ENCODE measurements around the gene BLVRA.
"Not testable (repeated sequence)": the region's sequence is repeated elsewhere in the genome, so short reads cannot be mapped to it uniquely, and the experiment has no call there.

Gene BLVRA

DNA sequence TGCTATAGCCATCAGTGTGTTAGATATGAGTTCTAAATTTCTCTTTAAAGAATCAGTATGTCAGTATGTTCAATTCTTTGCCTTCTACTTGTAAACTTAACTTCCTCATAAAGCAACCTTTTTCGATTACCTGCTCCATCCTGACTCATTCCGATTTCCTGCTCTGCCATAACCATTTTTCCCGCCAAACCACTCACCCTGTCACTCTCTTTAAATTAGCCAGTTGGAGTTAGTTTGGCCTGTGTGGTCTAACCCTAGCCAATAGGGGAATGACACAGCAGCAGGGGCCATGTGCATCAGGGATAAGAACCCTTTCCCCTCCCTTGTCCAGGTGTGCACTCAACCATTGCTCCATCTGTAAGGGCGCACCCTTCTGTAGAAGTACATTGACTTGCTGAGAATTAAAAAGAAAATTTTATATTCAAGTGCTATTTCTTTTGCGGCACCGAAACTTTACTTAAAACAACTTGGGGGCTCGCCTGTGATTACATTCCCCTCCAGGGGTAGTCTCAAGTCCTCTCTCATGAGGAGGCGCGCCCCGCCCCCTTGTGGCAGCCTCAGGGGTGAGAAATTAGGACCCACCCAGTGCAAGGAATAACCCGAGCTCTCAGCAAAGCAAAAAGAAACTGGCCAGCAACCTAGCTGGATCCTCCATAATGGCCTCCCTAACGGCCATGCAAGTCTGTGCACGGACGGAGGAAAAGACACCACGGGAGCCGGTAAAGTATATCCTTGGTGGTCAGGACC, 51.9 kb downstream of the BLVRA start:
- not testable (repeated sequence) for DNase-seq

GRCh38 chr7:43815373-43815772, 56.9 kb downstream of the BLVRA start:
- no peak for DNase-seq

DNA sequence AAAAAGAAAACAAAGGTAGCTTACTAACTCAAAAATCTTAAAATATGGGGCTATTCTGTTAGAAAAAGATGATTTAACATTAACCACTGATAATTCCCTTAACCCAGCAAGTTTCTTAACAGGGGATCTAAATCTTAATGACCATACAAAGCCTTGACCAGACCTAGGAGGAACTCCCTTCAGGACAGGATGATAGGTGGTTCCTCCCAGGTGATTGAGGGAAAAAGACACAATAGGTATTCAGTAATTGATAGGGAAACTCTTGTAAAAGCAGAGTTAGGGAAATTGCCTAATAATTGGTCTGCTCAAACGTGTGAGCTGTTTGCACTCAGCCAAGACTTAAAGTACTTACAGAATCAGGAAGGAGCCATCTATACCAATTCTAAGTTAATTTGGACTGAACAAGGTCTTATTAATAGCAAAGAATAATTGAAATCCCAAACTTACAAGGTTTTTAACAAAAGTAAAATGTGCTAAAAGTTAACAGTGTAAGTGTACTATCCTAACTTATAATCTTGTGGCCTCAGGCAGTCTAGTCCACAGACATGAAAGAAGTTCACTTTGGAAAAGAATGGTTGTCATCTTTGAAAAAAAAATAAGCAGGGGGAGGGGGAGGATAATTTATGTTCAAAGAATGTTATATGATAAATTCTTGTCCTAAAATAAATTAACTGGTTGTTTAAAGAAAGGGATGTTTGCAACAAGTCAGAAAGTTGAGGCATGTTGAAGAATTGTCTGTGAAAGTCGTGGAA, 57.7 kb downstream of the BLVRA start:
- DNase-seq: not testable (repeated sequence)

DNA sequence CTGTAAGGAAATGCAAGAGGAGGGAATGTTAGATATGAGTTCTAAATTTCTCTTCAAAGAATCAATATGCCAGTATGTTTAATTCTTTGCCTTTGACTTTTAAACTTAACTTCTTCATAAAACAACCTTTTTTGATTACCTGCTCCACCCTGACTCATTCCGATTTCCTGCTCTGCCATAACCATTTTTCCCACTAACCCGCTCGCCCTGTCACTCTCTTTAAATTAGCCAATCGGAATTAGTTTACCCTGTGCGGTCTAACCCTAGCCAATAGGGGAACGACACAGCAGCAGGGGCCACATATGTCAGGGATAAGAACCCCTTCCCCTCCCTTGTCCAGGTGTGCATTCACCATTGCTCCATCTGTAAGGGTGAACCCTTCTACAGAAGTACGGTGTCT, 64.9 kb downstream of the BLVRA start:
- not testable (repeated sequence) for DNase-seq

- no peak for DNase-seq
These were observed 65.5 kb downstream of the BLVRA start for GRCh38 chr7:43823941-43824340.

GRCh38 chr7:43824513-43824912, 66.0 kb downstream of the BLVRA start:
- DNase-seq: not testable (repeated sequence)

GRCh38 chr7:43824963-43825362, 66.5 kb downstream of the BLVRA start:
- no peak for DNase-seq

DNA sequence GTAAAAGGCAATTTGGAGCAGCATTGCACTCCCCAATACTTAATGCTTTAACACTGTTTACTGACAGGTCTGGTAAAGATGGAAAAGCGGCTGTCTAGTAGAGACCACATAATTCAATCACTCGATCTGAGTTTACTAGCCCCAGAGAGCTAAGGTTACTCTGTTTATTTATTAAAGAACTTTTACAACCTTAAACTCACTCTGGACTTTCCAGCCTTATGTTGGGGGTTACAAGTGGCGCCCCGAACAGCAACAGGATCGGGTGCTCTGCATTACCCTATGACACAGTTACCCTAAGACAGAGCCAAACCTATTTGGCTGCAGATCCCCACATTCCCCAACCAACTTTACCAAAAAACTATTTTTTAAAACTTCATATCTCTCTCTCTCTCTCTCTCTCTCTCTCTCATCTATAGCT, 66.9 kb downstream of the BLVRA start:
- DNase-seq: no peak

GRCh38 chr7:43830917-43831316, 72.4 kb downstream of the BLVRA start:
- not testable (repeated sequence) for DNase-seq

- no peak for DNase-seq
These were observed 76.2 kb downstream of the BLVRA start for GRCh38 chr7:43834463-43835251.

DNA sequence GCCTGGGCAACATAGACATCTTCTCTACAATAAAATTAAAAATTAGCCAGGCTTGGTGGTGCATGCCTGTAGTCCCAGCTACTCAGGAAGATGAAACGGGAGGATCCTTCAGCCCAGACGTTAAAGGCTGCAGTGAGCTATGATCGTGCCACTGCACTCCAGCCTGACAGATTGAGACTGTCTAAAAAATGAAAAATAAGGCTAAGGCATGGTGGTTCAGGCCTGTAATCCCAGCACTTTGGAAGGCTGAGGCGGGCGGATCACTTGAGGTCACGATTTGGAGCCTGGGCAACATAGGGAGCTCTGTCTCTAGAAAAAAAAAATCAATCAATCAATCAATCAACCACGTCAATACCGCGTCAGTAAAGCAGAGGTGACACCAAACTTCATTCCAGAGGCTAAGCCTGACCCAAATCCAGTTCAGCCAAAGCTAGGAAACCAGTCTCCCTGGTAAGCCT, 79.8 kb downstream of the BLVRA start:
- DNase-seq: no peak

DNA sequence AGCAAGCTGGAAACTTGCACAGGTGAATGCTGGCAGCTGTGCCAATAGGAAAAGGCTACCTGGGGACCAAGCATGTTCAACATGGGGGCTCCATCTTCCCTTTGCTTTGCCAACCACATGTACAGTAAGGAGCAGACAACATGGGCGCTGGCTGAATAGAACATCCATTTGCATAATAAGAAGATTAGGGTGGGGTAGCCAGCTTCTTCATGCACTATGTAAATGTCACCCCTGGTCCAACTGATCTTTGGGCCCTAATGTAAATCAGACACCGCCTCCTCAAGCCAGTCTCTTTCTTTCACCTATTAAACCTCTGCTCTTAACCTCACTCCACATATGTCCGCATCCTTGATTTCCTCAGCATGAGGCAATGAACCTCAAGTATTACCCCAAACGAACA, 84.8 kb downstream of the BLVRA start:
- DNase-seq: no peak

GRCh38 chr7:43844257-43844656, 85.8 kb downstream of the BLVRA start:
- DNase-seq: no peak

- no peak for DNase-seq
These were observed 86.2 kb downstream of the BLVRA start for GRCh38 chr7:43844662-43845061.

DNA sequence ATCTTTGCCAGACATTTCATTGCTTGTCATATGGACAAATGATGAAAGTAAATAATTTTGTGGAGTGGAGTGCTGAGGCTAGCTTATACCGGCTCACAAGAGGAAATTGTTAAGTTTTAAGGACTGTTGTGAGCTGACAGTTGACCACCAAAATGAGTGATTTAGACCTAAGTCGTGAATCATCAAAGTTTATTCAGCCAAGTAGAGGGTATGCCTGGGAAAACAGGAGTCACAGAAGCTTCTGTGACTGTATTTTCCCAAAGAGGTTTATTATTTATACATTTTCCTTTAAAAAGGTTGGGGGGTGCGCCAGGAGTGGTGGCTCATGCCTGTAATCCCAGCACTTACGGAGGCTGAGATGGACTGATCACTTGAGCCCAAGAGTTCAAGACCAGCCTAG, 89.0 kb downstream of the BLVRA start:
- no peak for DNase-seq

DNA sequence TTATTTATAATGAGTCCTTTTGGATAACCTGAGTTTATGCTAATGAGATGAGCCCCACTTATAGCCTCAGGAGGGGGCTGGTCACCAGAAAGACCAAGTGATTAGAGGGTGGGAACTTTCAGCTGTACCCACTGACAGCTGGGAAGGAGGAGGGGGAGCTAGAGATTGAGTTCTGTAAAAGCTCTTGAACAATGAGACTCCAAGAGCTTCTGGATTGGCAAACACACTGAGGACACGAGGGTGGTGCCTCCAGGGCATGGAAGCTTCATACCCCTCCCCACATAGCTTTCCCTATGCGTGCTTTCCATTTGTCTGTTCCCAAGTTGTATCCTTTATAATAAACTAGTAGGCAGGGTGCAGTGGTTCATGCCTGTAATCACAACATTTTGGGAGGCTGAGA, 90.6 kb downstream of the BLVRA start:
- DNase-seq: no peak

DNA sequence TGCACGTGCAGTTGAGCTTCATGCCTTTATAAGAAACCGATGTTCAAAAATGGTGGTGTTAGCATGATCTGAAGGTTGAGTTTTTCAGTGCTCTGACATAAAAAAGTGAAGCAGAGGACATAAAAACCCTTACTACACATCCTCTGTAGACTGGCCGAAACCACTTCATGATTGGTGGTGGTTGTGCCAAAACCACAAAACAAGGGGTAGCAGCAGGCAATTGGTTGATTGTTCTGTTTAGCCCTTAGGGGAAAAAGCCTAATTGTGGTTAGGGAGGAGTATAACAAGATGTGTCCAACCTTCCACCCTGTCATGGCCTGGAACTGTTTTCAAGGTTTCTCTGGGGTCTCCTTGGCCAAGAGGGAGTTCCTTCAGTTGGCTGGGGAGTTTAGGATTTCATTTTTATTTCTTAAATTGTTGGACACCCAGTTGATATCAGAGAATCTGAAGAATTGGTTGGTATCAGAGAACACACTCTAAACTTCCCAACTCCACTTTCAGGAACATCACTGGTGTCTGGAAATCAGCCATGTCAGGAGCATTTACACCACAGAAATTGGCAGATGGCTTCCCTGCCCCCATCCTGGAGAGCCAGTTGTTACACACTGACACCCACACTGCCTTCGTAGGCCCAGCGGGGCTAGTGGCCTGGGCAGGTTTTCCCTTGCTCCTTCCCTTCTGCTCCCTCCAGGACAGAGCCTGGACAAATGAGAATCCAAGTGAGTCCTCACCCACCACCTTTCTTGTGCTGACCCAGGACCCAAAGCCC, 92.1 kb downstream of the BLVRA start:
- no peak for DNase-seq

- DNase-seq: no peak
These were observed 93.3 kb downstream of the BLVRA start for GRCh38 chr7:43851805-43852204.

DNA sequence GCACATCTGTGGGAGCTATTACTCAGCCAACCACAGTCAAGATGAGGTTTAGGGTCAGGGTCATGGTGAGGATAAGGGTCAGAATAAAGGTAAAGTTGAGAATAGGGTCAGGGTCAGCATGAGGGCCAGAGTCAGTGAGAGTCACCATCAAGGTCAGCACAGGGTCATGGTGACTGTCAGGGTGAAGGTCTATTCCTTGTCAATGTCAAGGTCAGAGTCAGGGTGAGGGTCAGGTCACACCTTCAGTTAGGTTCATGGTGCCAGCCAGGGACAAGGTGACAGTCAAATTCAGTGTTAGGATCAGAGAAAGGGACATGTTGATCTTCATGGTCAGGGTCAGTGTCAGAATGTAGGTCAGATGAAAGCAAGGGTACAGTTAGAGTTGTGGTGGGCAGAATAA, 96.7 kb downstream of the BLVRA start:
- DNase-seq: no peak

DNA sequence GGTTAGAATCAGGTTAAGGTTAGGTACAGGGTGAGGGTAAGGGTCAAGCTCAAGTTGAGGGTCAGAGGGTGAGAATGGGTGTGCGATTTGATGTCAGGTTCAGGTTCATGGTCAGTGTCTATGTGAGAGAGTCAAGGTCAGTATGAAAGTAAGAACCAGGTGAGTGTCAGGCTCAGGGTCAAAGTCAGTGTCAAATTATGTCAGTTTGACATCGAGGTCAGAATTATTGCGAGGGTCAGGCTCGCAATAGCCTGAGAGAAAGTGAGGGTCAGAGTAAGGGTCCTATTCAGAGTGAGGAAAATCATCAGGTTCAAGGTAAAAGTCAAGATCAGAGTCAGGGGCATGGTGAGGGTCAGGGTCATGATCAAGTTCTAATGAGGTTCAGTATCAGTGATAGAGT, 97.8 kb downstream of the BLVRA start:
- no peak for DNase-seq

Measured in NCI-H1694 (cell line).